Activated B cell treated with CpG ODN at 0.5 μM for 24 hours (primary cell): Measurements from ENCODE around the gene IGFBP6. TPM values are rescaled to one million over a fixed set of nuclear protein-coding genes. Genes with fewer than 3 reads are reported as not detected.
A peak's percentile ranks its signal among the peaks of the same experiment; 100 is the strongest.

Source experiments
- ATAC-seq: fragments of 200-7000 bp; cut with Tn5 transposase; one replicate; pipeline ENCODE4 v1.10.0; 2021; ENCODE audit warnings: low read depth, mild to moderate bottlenecking, moderate library complexity
- CTCF ChIA-PET: fragments of 350-600 bp; sonication (Branson Sonifier 250); formaldehyde crosslinking; loops from one replicate; lab custom pipeline; 2021; ENCODE audit warnings: antibody characterized with exemption; lab: Charles Lee
- POLR2A ChIA-PET: fragments of 350-600 bp; sonication (Branson Sonifier 250); formaldehyde crosslinking; loops from one replicate; lab custom pipeline; 2021; ENCODE audit warnings: antibody characterized with exemption; lab: Charles Lee
- DNase-seq: peaks from one replicate; pipeline ENCODE4 v3.0.0; 2022
- H3K27ac Mint-ChIP-seq: one replicate; pipeline ENCODE4 v1.8.0; 2020; ENCODE audit warnings: mixed read lengths
- H3K27me3 Mint-ChIP-seq: one replicate; pipeline ENCODE4 v1.8.0; 2021; ENCODE audit warnings: mixed read lengths
- H3K36me3 Mint-ChIP-seq: one replicate; pipeline ENCODE4 v1.8.0; 2021; ENCODE audit warnings: low read depth, mixed read lengths
- H3K4me1 Mint-ChIP-seq: one replicate; pipeline ENCODE4 v1.8.0; 2021; ENCODE audit warnings: mixed read lengths
- H3K4me3 Mint-ChIP-seq: one replicate; pipeline ENCODE4 v1.8.0; 2020; ENCODE audit warnings: mild to moderate bottlenecking, mixed read lengths
- H3K9me3 Mint-ChIP-seq: one replicate; pipeline ENCODE4 v1.8.0; 2020; ENCODE audit warnings: mixed read lengths
- intact Hi-C: fragments of 100-400 bp; cut with micrococcal nuclease; formaldehyde crosslinking; loops from one replicate; pipeline ENCODE4 v1.15.1; 2024
- total RNA-seq: library from RNA; stranded (reverse); gene quantifications from 2 replicates; pipeline ENCODE4 v1.2.3, GENCODE V29; 2022
- TF ChIP-seq, protein P1 (sequence below): fragments of 200-600 bp; IDR thresholded peaks from one replicate; pipeline ENCODE4 v1.8.0; 2022; ENCODE audit warnings: antibody characterized with exemption, mild to moderate bottlenecking

The IGFBP6 gene
- total RNA-seq, 1 donor from 2014 or later, result not detected

DNA sequence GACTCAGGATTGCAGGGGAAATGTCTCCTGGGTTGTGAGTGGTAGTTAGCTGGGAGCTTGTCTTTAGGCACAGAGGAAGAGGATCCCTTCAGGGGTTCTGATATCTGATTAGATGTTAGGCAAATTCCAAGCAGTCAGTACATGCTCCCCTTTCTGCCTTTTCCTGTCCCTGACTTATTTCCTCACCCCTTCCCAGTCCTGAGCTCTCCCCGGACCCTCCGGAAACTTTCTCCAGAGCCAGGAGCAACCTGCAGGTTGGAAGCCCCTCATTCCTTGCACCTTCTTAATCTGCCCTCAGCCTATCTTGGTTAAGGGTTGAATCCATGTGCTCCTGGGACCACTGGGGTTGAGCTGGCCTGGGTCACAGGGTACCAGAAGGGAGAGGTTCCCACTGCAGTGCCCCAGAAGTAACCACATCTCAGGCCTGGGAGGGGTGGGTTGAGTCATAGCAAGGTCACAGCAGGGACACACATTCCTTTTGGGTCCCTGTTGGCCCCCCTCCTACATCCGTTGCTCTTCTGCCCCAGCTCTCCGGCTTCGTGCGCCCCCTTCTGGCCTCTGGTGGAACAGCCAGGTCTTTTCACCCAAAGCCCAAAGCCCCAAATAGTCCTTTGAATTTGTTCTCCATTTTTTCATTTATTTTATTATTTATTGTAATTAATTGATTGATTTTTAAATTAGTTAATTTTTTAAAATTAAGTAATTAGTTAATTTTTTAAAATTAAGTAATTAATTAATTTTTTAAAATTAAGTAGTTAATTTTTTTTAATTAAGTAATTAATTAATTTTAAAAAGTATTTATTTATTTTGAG, 1.8 kb downstream of the IGFBP6 start:
- Mint-ChIP-seq H3K4me3 (peak overlapping the region; percentile 13), H3K36me3 (no peaks in the 10 kb centered on the region), H3K4me1 (peaks cover 34% of the 10 kb centered on the region), H3K27ac (no peak overlapping the region), H3K27me3 (peaks cover 13% of the 10 kb centered on the region), H3K9me3 (no peaks in the 10 kb centered on the region)
- DNase-seq (peak; percentile 75), ATAC-seq (peak; percentile 66)
- POLR2A ChIA-PET, result interaction anchor here (1.0 to 2.0 kb wide), 3 partner anchors 20 to 45 kb away, joined by 3 to 8 read pairs (median 4); partner anchors contain the start of gene SPRYD3
- TF ChIP-seq, protein P1, sequence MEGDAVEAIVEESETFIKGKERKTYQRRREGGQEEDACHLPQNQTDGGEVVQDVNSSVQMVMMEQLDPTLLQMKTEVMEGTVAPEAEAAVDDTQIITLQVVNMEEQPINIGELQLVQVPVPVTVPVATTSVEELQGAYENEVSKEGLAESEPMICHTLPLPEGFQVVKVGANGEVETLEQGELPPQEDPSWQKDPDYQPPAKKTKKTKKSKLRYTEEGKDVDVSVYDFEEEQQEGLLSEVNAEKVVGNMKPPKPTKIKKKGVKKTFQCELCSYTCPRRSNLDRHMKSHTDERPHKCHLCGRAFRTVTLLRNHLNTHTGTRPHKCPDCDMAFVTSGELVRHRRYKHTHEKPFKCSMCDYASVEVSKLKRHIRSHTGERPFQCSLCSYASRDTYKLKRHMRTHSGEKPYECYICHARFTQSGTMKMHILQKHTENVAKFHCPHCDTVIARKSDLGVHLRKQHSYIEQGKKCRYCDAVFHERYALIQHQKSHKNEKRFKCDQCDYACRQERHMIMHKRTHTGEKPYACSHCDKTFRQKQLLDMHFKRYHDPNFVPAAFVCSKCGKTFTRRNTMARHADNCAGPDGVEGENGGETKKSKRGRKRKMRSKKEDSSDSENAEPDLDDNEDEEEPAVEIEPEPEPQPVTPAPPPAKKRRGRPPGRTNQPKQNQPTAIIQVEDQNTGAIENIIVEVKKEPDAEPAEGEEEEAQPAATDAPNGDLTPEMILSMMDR, result peak; percentile 99
- intact Hi-C loops, result loop anchor here (1.0 to 5.0 kb wide), 5 partner anchors 20 to 214 kb away; partner anchors contain the start of genes SPRYD3 and TNS2
- CTCF ChIA-PET, result interaction anchor here (0.8 to 5.3 kb wide), 13 partner anchors 9 to 248 kb away, joined by 3 to 133 read pairs (median 4); partner anchors contain the start of genes EIF4B and SPRYD3

DNA sequence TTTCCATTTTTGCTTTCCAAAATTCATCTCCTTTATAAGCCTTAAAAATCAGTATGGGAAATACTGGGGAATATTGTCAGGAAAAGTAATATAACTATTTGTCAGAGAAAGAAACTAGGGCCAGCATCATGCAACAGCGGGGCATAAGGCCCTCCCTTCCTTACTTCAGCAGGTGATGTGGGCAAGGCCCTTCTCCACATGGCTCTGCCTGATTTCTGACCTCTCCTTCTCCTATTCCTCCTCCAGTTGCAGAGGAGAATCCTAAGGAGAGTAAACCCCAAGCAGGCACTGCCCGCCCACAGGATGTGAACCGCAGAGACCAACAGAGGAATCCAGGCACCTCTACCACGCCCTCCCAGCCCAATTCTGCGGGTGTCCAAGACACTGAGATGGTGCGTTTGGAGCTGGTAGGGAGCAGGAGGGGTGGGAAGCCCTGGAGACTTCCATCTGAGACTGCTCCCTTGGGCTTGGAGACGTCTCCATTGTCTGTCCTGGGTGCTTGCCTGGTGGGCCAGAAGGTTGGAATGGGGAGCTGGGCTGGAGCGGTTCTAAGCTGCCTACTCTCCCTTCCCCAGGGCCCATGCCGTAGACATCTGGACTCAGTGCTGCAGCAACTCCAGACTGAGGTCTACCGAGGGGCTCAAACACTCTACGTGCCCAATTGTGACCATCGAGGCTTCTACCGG, 3.1 kb downstream of the IGFBP6 start:
- DNase-seq, result no peak
- TF ChIP-seq, protein P1, result no peak
- ChIA-PET CTCF (interaction anchor here (1.0 to 5.3 kb wide), 3 partner anchors 34 to 247 kb away, joined by 3 to 133 read pairs (median 10); no protein-coding TSS in a partner anchor), POLR2A (interaction anchor here (1.8 to 2.0 kb wide), 2 partner anchors 21 to 46 kb away, joined by 3 to 8 read pairs; partner anchors contain the start of gene SPRYD3)
- Mint-ChIP-seq H3K27me3 (peaks cover 8% of the 10 kb centered on the region), H3K4me3 (no peak overlapping the region), H3K9me3 (no peaks in the 10 kb centered on the region), H3K4me1 (peaks cover 34% of the 10 kb centered on the region), H3K36me3 (no peaks in the 10 kb centered on the region), H3K27ac (no peak overlapping the region)
- ATAC-seq, result no peak
- intact Hi-C loops, result no loop called here

DNA sequence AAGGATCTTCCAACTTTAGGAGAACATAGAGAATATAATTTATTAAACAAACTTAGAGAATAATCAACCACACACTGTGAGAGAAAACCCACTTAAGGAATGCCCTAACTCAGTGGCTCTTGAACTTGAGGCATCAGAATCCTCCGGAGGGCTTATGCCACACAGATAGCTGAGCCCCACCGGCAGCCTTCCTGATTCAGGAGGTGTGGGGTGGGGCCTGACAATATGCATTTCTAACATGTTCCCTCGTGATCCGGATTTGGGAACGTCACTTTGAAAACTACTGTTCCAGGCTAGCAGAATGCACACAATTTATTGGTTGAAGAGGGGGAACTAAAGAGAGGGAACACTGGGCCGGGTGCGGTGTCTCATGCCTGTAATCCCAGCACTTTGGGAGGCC, 3.8 kb downstream of the IGFBP6 start:
- no peak overlapping the region for H3K27ac Mint-ChIP-seq
- peaks cover 8% of the 10 kb centered on the region for H3K27me3 Mint-ChIP-seq
- TF ChIP-seq, protein P1, result no peak
- no peaks in the 10 kb centered on the region for H3K36me3 Mint-ChIP-seq
- CTCF ChIA-PET, result interaction anchor here (1.5 to 5.3 kb wide), 2 partner anchors 35 to 40 kb away, joined by 3 to 133 read pairs; no protein-coding TSS in a partner anchor
- H3K9me3 Mint-ChIP-seq, result no peaks in the 10 kb centered on the region
- intact Hi-C loops, result no loop called here
- ATAC-seq (no peak), DNase-seq (no peak)
- H3K4me3 Mint-ChIP-seq, result no peak overlapping the region
- POLR2A ChIA-PET, result interaction anchor here (0.7 kb wide), 1 partner anchor 128 kb away, joined by 9 read pairs; no protein-coding TSS in a partner anchor
- peaks cover 33% of the 10 kb centered on the region for H3K4me1 Mint-ChIP-seq

DNA sequence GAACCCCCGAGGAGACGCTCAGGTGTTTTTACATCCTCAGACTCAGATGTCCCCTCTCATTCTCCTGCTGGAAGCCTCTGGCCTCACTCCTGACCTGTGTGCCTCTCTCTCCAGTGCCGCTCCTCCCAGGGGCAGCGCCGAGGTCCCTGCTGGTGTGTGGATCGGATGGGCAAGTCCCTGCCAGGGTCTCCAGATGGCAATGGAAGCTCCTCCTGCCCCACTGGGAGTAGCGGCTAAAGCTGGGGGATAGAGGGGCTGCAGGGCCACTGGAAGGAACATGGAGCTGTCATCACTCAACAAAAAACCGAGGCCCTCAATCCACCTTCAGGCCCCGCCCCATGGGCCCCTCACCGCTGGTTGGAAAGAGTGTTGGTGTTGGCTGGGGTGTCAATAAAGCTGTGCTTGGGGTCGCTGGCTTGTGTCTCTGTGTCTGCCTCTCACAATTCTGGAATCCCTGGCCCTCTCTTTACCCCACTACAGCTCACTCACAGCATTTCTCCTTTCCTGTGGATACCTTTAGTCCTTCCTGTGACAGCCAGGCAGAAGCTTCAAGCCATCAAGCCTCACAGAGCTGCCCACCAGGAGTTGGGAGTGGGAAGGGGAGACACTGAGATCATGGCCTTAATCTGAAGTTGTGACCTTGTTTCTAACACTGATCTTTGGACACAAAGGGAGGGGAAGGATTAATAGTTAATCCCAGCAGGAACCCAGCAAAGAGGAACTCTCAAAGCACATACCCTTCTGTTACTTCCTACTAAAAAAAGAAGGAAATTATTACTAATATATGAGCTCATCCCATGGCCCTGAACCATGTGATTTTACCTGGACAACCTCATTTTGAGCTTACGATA, 4.7 kb downstream of the IGFBP6 start:
- H3K4me1 Mint-ChIP-seq, result peaks cover 29% of the 10 kb centered on the region
- intact Hi-C loops, result no loop called here

More for the DNA sequence above, 4.7 kb downstream of the IGFBP6 start:
- H3K36me3 Mint-ChIP-seq, result no peaks in the 10 kb centered on the region
- H3K27me3 Mint-ChIP-seq, result peaks cover 1% of the 10 kb centered on the region
- no peak for DNase-seq
- no peak overlapping the region for H3K27ac Mint-ChIP-seq
- CTCF ChIA-PET, result interaction anchor here (0.8 to 5.3 kb wide), 7 partner anchors 8 to 95 kb away, joined by 3 to 133 read pairs (median 4); no protein-coding TSS in a partner anchor
- no peaks in the 10 kb centered on the region for H3K9me3 Mint-ChIP-seq
- ATAC-seq, result no peak
- POLR2A ChIA-PET, result interaction anchor here (0.7 to 2.3 kb wide), 3 partner anchors 23 to 128 kb away, joined by 3 to 9 read pairs (median 8); partner anchors contain the start of gene SPRYD3
- TF ChIP-seq, protein P1, result no peak
- no peak overlapping the region for H3K4me3 Mint-ChIP-seq
